H1 (cell line): Measurements from ENCODE around the gene RBMXL2. TPM values are rescaled to one million over a fixed set of nuclear protein-coding genes. Genes with fewer than 3 reads are reported as not detected.

Experiments used
- CTCF ChIA-PET: fragments of 300-600 bp; sonication (Branson Sonifier 250); formaldehyde crosslinking; loops from one replicate; lab custom pipeline; 2021; ENCODE audit not compliant: partially characterized antibody; lab: Charles Lee
- POLR2A ChIA-PET: fragments of 300-600 bp; sonication (Branson Sonifier 250); formaldehyde crosslinking; loops from one replicate; lab custom pipeline; 2021; ENCODE audit warnings: inconsistent platforms; ENCODE audit not compliant: partially characterized antibody; lab: Charles Lee
- DNase-seq, 2 experiments: peaks; one replicate each; pipeline versions ENCODE4 v3.0.0 to v3.0.0-alpha.2; 2010 to 2022; ENCODE audit warnings: low spot score in 2 of 2, low read depth in 1 of 2, mixed read lengths in 1 of 2
- FAIRE-seq: peaks from 2 replicates; lab custom pipeline; 2011; peaks lifted over from hg19 to GRCh38; lab: Jason Lieb, UNC
- H2AFZ ChIP-seq: 2 replicates; pipeline ENCODE4 v1.8.1; 2012; ENCODE audit warnings: low read length, inconsistent platforms
- H2AK5ac ChIP-seq: 2 replicates; pipeline ENCODE4 v1.6.1; 2013; ENCODE audit warnings: low read depth, low read length
- H2BK120ac ChIP-seq: replicated peaks from 2 replicates; pipeline ENCODE3; 2013; ENCODE audit warnings: low read depth, low read length, inconsistent platforms
- H2BK12ac ChIP-seq: 2 replicates; pipeline ENCODE4 v1.6.1; 2013; ENCODE audit warnings: low read depth, low read length
- H2BK15ac ChIP-seq: 2 replicates; pipeline ENCODE4 v1.6.1; 2013; ENCODE audit warnings: low read length
- H2BK20ac ChIP-seq: 2 replicates; pipeline ENCODE4 v1.6.1; 2013; ENCODE audit warnings: low read length
- H2BK5ac ChIP-seq: 2 replicates; pipeline ENCODE4 v1.6.1; 2013; ENCODE audit warnings: low read depth, low read length
- H3K14ac ChIP-seq: 2 replicates; pipeline ENCODE4 v1.6.1; 2013; ENCODE audit warnings: inconsistent platforms; ENCODE audit not compliant: insufficient read length
- H3K18ac ChIP-seq: 2 replicates; pipeline ENCODE4 v1.6.1; 2013; ENCODE audit warnings: low read length; ENCODE audit errors: extremely low read depth
- H3K23ac ChIP-seq: 2 replicates; pipeline ENCODE4 v1.6.1; 2013; ENCODE audit warnings: inconsistent platforms; ENCODE audit not compliant: insufficient read length
- H3K23me2 ChIP-seq: 2 replicates; pipeline ENCODE4 v1.6.1; 2013; ENCODE audit warnings: low read depth, low read length
- H3K27ac ChIP-seq: 2 replicates; pipeline ENCODE4 v1.6.1; 2011; ENCODE audit warnings: low read depth, low read length, inconsistent platforms
- H3K27me3 ChIP-seq, 4 experiments: replicated peaks in 1 of 4; 1 replicate in 1 of 4; 2 replicates in 3 of 4; pipeline versions ENCODE4 v1.6.1 to v1.8.1; 2011 to 2013; ENCODE audit warnings: low read length in 3 of 4, mild to moderate bottlenecking in 3 of 4, inconsistent platforms in 2 of 4, mixed read lengths in 2 of 4, moderate library complexity in 1 of 4; ENCODE audit not compliant: control insufficient read depth in 3 of 4, insufficient read depth in 3 of 4; ENCODE audit errors: extremely low read depth in 1 of 4
- H3K36me3 ChIP-seq, 4 experiments: 2 replicates each; pipeline versions ENCODE4 v1.6.1 to v1.8.1; 2011 to 2013; ENCODE audit warnings: mild to moderate bottlenecking in 4 of 4, low read length in 3 of 4, moderate library complexity in 2 of 4, control low read depth in 1 of 4, inconsistent platforms in 1 of 4; ENCODE audit not compliant: insufficient read depth in 4 of 4, control insufficient read depth in 2 of 4
- H3K4ac ChIP-seq: replicated peaks from 2 replicates; pipeline ENCODE3; 2013; ENCODE audit warnings: low read length, low read depth, mixed read lengths, inconsistent platforms; ENCODE audit not compliant: insufficient read length
- H3K4me1 ChIP-seq, 4 experiments: replicated peaks in 1 of 4; 1 replicate in 1 of 4; 2 replicates in 3 of 4; pipeline versions ENCODE4 v1.6.1 to v1.8.1; 2011 to 2013; ENCODE audit warnings: low read length in 3 of 4, inconsistent platforms in 2 of 4, mixed read lengths in 1 of 4; ENCODE audit not compliant: insufficient read depth in 4 of 4, control insufficient read depth in 3 of 4
- H3K4me2 ChIP-seq, 2 experiments: 2 replicates each; pipeline versions ENCODE4 v1.6.1 to v1.8.1; 2011 to 2013; ENCODE audit warnings: low read depth in 2 of 2, low read length in 2 of 2, control low read depth in 1 of 2, inconsistent platforms in 1 of 2, mild to moderate bottlenecking in 1 of 2; ENCODE audit not compliant: insufficient read depth in 1 of 2
- H3K4me3 ChIP-seq, 4 experiments: fragments of 200-600, 300-600 bp in 1 of 4; sonication (generic), shearing (Covaris generic), sonication (Bioruptor Twin) in 1 of 4; 2 replicates each; pipeline versions ENCODE4 v1.5.1 to v1.8.1; 2011 to 2016; ENCODE audit warnings: low read length in 4 of 4, low read depth in 3 of 4, control low read depth in 2 of 4, inconsistent platforms in 2 of 4, mild to moderate bottlenecking in 2 of 4, mixed read lengths in 1 of 4, moderate library complexity in 1 of 4; ENCODE audit not compliant: insufficient read depth in 2 of 4; ENCODE audit errors: extremely low read depth in 1 of 4
- H3K56ac ChIP-seq: replicated peaks from 2 replicates; pipeline ENCODE3; 2013; ENCODE audit warnings: low read depth, mild to moderate bottlenecking, mixed read lengths, low read length, inconsistent platforms; ENCODE audit not compliant: insufficient read length
- H3K79me1 ChIP-seq: 2 replicates; pipeline ENCODE4 v1.6.1; 2013; ENCODE audit warnings: low read depth, low read length, control low read depth
- H3K79me2 ChIP-seq, 2 experiments: 2 replicates each; pipeline versions ENCODE4 v1.6.1 to v1.8.1; 2012 to 2013; ENCODE audit warnings: low read length in 2 of 2, mild to moderate bottlenecking in 2 of 2, inconsistent platforms in 1 of 2; ENCODE audit not compliant: insufficient read depth in 2 of 2, control insufficient read depth in 1 of 2
- H3K9ac ChIP-seq, 4 experiments: replicated peaks in 1 of 4; 1 replicate in 1 of 4; 2 replicates in 3 of 4; pipeline versions ENCODE4 v1.6.1 to v1.8.1; 2011 to 2013; ENCODE audit warnings: low read depth in 3 of 4, low read length in 3 of 4, control low read depth in 2 of 4, mild to moderate bottlenecking in 2 of 4, moderate library complexity in 2 of 4, inconsistent platforms in 1 of 4; ENCODE audit errors: extremely low read depth in 1 of 4
- H3K9me3 ChIP-seq, 2 experiments: 2 replicates each; pipeline versions ENCODE4 v1.6.1 to v1.8.1; 2012 to 2013; ENCODE audit warnings: mild to moderate bottlenecking in 2 of 2, moderate library complexity in 2 of 2, control low read depth in 1 of 2, inconsistent platforms in 1 of 2, low read depth in 1 of 2, low read length in 1 of 2, mixed read lengths in 1 of 2; ENCODE audit not compliant: insufficient read depth in 2 of 2
- H4K20me1 ChIP-seq, 2 experiments: replicated peaks in 1 of 2; 2 replicates each; pipeline versions ENCODE3 to v1.8.1; 2011 to 2013; ENCODE audit warnings: inconsistent platforms in 2 of 2, low read length in 2 of 2, mild to moderate bottlenecking in 1 of 2; ENCODE audit not compliant: insufficient read depth in 2 of 2, control insufficient read depth in 1 of 2
- H4K5ac ChIP-seq: 2 replicates; pipeline ENCODE4 v1.6.1; 2013; ENCODE audit warnings: low read length, low read depth, mixed read lengths, inconsistent platforms; ENCODE audit not compliant: insufficient read length
- H4K8ac ChIP-seq: 2 replicates; pipeline ENCODE4 v1.8.0; 2013; ENCODE audit warnings: mild to moderate bottlenecking, moderate library complexity, low read length, inconsistent platforms; ENCODE audit not compliant: insufficient read depth; ENCODE audit errors: extremely low read depth
- H4K91ac ChIP-seq: replicated peaks from 2 replicates; pipeline ENCODE3; 2013; ENCODE audit warnings: low read length, mixed read lengths, inconsistent platforms; ENCODE audit not compliant: insufficient read length
- CBX5 ChIP-seq: fragments of 300-800, 300-1000 bp; sonication (generic); IDR thresholded peaks from 2 replicates; pipeline ENCODE4 v1.7.1; 2016; ENCODE audit warnings: antibody characterized with exemption, low read length, low read depth
- POU5F1 ChIP-seq: IDR thresholded peaks from 2 replicates; pipeline ENCODE4 v1.6.1; 2011; ENCODE audit warnings: low read depth, mild to moderate bottlenecking, low read length, moderate library complexity
- WGBS, 2 experiments: shearing (Covaris generic) in 1 of 2; methylation state at CpG; one replicate each; pipeline versions ENCODE4 v1.1.6 to v1.1.7; 2013 to 2015; ENCODE audit warnings: low lambda C conversion rate in 2 of 2, mixed read lengths in 2 of 2, inconsistent platforms in 1 of 2, low coverage in 1 of 2, missing lambda C conversion rate in 1 of 2; ENCODE audit not compliant: insufficient replicate concordance in 2 of 2, insufficient coverage in 1 of 2, insufficient read length in 1 of 2; ENCODE audit errors: extremely low coverage in 1 of 2, missing lambda C conversion rate in 1 of 2; 5-methylcytosine and 5-hydroxymethylcytosine counted together
- polyA plus RNA-seq, 7 experiments: library from polyadenylated mRNA; depleted of rRNA in 3 of 7; stranded (reverse) in 5 of 7; unstranded in 2 of 7; fragments of >200 nt in 5 of 7; fragments of 200-250 nt in 2 of 7; gene quantifications; 1 replicate in 5 of 7; 2 replicates in 1 of 7; 4 replicates in 1 of 7; pipeline versions ENCODE4 v1.2.1 to v1.2.3, GENCODE V29; 2011 to 2013; ENCODE audit warnings: missing spikeins in 2 of 7, mixed read lengths in 2 of 7
- total RNA-seq: library from RNA; stranded (reverse); fragmentation: NEBNext Ultra II Directional; extraction: Animal tissue kit (Norgen Biotek cat#: 25700); gene quantifications from 2 replicates; pipeline ENCODE4 v1.2.1, GENCODE V29; 2021

RBMXL2 gene
- total and polyA plus RNA-seq, 2 of the 8 experiments (the other 6 are each of a cell fraction or from before 2014, with no cell fraction given): not detected

- DNase-seq (no peak), FAIRE-seq (no peak)
- no peak overlapping the region for H3K56ac ChIP-seq
- H4K20me1 ChIP-seq: no peaks in the 10 kb centered on the region
- H3K4ac ChIP-seq: no peak overlapping the region
- H4K91ac ChIP-seq: no peak overlapping the region
- no peak overlapping the region for H2BK120ac ChIP-seq
- H4K5ac ChIP-seq: no peak overlapping the region
- ChIA-PET CTCF (interaction anchor here (0.6 to 1.0 kb wide), 2 partner anchors 343 to 576 kb away, joined by 3 read pairs; no protein-coding TSS in a partner anchor), POLR2A (no interaction called here)
- no peak overlapping the region for H3K23ac ChIP-seq
- no peak overlapping the region for H3K27ac ChIP-seq
- no peaks in the 10 kb centered on the region for H3K23me2 ChIP-seq
- no peak overlapping the region for H2BK12ac ChIP-seq
- H2BK5ac ChIP-seq: no peak overlapping the region
- 93% methylated on average over 4 of the region's 4 CpGs; no CpG with 5 or more reads in 1 of the 2 experiments for WGBS, 2 experiments
- no peaks in the 10 kb centered on the region for H3K27me3 ChIP-seq
- H2BK15ac ChIP-seq: no peak overlapping the region
- TF ChIP-seq CBX5 (no peak), POU5F1 (no peak)
- no peak overlapping the region for H2AK5ac ChIP-seq
- H3K79me1 ChIP-seq: no peaks in the 10 kb centered on the region
- no peak overlapping the region for H3K4me2 ChIP-seq
- no peak overlapping the region for H3K18ac ChIP-seq
- H3K79me2 ChIP-seq: no peaks in the 10 kb centered on the region
- no peak overlapping the region for H2AFZ ChIP-seq
- H4K8ac ChIP-seq: no peak overlapping the region
- H3K4me3 ChIP-seq: no peak overlapping the region
- peak overlapping the region; percentile 27; the same call in 1 of the 2 replicates for H2BK20ac ChIP-seq
- no peak overlapping the region for H3K9ac ChIP-seq
- H3K9me3 ChIP-seq: no peaks in the 10 kb centered on the region
- no peak overlapping the region for H3K14ac ChIP-seq
- peaks cover 0 to 5% (median 1%) of the 10 kb centered on the region in 4 experiments; a peak in 2 of 7 replicates for H3K4me1 ChIP-seq
- H3K36me3 ChIP-seq: no peaks in the 10 kb centered on the region
Observed at GRCh38 chr11:7080900-7081299, 7.9 kb upstream of the RBMXL2 start.
